ENCODE data around the gene TICAM1.
"Not testable (repeated sequence)": the region's sequence is repeated elsewhere in the genome, so short reads cannot be mapped to it uniquely, and the experiment has no call there.

The TICAM1 gene

DNA sequence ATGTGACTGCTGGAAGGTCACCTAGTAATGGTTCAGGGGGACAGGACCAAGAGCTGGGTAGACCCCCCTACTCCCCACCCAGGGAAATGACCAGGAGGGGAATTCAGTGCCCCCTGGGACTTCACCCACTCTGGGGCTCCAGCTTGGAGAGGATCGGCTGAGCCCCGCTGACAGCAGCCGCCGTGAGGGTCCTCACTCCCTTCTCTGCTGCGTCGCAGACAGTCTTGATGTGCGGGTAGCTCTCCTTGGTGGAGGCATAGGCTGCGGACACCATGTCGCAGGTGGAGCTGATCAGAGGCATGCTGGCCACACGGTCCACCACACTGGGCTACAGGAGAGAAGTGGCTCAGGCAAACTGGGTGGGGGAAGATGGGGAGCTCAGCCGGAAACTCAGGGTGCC, 28.2 kb upstream of the TICAM1 start:
- DNase-seq (ENCODE audit: low read depth in 1 of 2, low spot score in 1 of 2) = no peak
- in situ Hi-C loops (cut with HindIII; ENCODE audit: low pct_unique_long_range_greater_than_20kb, low sequenced_read_pairs) = no loop called here
- no peak for TF ChIP-seq JUND (IDR thresholded peaks at IDR 0.05; ENCODE audit: low read depth)

DNA sequence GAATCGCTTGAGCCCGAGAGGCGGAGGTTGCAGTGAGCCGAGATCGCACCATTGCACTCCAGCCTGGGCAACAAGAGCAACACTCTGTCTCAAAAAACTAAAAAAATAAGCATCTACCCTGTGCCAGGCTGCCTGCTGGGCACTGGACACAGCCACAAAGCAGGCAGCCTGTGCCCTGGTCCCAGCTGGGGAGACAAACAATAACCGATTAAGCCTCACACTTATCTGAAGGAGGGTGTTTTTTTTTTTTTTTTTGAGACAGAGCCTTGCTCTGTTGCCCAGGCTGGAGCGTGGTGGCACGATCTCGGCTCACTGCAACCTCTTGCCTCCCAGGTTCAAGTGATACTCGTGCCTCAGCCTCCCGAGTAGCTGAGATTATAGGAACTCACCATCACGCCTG, 25.0 kb upstream of the TICAM1 start:
- DNase-seq (ENCODE audit: low read depth in 1 of 2, low spot score in 1 of 2); in situ Hi-C loops (cut with HindIII; ENCODE audit: low pct_unique_long_range_greater_than_20kb, low sequenced_read_pairs): not testable (repeated sequence)

- in situ Hi-C loops (cut with HindIII; ENCODE audit: low pct_unique_long_range_greater_than_20kb, low sequenced_read_pairs) = not testable (repeated sequence)
Measured at GRCh38 chr19:4853506-4853905, 22.0 kb upstream of the TICAM1 start.

DNA sequence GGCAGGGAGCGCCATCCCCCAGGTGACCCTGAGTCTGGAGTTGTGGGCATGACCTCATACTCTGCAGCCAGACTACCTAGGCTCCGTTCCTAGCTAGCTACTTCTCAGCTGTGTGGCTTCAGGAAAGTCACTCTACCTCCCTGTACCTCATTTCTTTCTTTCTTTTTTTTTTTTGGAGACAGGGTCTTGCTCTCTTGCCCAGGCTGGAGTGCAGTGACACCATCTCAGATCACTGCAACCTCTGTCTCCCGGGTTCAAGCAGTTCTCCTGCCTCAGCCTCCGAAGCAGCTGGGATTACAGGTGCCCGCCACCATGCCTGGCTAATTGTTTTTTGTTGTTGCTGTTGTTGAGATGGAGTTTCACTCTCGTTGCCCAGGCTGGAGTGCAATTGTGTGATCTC, 21.0 kb upstream of the TICAM1 start:
- no peak for TF ChIP-seq JUND (IDR thresholded peaks at IDR 0.05; ENCODE audit: low read depth)
- no peak for DNase-seq (ENCODE audit: low read depth in 1 of 2, low spot score in 1 of 2)

More at GRCh38 chr19:4853506-4853905, 22.0 kb upstream of the TICAM1 start:
- DNase-seq (ENCODE audit: low read depth in 1 of 2, low spot score in 1 of 2) = not testable (repeated sequence)

DNA sequence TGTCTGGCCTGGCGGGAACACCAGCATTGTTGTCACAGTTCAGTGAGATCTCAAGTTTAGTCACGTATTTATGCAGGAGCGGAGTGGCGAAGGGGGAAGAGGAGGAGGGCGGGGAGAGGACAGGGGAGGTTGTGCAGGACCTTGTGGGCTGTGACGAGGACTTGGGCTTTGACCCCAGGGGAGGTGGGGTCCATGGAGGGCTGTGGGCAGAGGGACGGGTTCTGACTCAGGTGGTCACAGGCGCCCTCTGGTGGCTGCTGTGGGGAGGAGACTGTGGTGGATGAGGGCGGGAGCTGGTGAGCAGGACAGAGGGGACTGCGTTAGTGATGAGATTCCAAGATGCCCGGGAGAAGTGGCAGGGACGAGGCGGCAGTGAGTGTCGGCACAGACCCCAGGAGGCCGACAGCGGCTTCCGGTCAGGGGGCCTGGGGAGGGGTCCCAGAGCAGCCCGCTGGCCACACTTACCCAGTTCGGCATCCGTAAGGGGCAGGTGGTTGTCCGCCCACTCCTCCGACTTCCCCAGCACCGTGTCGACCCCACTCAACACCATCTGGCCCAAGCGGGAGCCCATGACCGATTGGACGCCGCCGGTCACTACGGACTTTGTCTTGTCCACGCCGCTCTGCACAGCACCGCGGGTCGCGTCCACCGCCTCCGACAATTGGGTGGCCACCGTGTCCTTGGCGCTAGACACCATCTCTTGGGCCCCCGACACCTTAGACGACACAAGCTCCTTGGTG, 20.2 kb upstream of the TICAM1 start:
- TF ChIP-seq JUND (IDR thresholded peaks at IDR 0.05; ENCODE audit: low read depth) = no peak
- in situ Hi-C loops (cut with HindIII; ENCODE audit: low pct_unique_long_range_greater_than_20kb, low sequenced_read_pairs) = no loop called here
- DNase-seq (ENCODE audit: low read depth in 1 of 2, low spot score in 1 of 2) = peak in 1 of 2 experiments; percentile 25

More for the DNA sequence above, 21.0 kb upstream of the TICAM1 start:
- in situ Hi-C loops (cut with HindIII; ENCODE audit: low pct_unique_long_range_greater_than_20kb, low sequenced_read_pairs) = no loop called here

DNA sequence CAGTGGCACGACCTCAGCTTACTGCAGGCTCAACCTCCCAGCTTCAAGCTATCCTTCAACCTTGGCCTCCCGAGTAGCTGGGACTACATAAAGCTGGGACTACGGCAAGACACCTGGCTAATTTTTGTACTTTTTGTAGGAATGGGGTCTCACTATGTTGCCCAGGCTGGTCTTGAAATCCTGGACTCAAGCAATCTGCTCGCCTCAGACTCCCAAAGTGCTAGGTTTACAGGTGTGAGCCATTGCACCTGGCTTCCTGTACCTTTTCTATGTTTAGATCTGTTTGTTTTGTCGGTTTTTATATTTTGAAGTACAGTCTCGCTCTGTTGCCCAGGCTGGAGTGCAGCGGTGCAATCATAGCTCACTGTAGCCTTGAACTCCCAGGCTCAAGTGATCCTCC, 17.5 kb upstream of the TICAM1 start:
- no peak for TF ChIP-seq JUND (IDR thresholded peaks at IDR 0.05; ENCODE audit: low read depth)
- in situ Hi-C loops (cut with HindIII; ENCODE audit: low pct_unique_long_range_greater_than_20kb, low sequenced_read_pairs) = no loop called here
- no peak for DNase-seq (ENCODE audit: low read depth in 1 of 2, low spot score in 1 of 2)

- no peak for DNase-seq (ENCODE audit: low read depth in 1 of 2, low spot score in 1 of 2)
- no peak for TF ChIP-seq JUND (IDR thresholded peaks at IDR 0.05; ENCODE audit: low read depth)
- in situ Hi-C loops (cut with HindIII; ENCODE audit: low pct_unique_long_range_greater_than_20kb, low sequenced_read_pairs) = no loop called here
Measured at GRCh38 chr19:4847190-4847973, 15.9 kb upstream of the TICAM1 start.

GRCh38 chr19:4845975-4846374, 14.5 kb upstream of the TICAM1 start:
- not testable (repeated sequence) for DNase-seq (ENCODE audit: low read depth in 1 of 2, low spot score in 1 of 2)

GRCh38 chr19:4844348-4845179, 13.1 kb upstream of the TICAM1 start:
- TF ChIP-seq JUND (IDR thresholded peaks at IDR 0.05; ENCODE audit: low read depth) = no peak
- in situ Hi-C loops (cut with HindIII; ENCODE audit: low pct_unique_long_range_greater_than_20kb, low sequenced_read_pairs) = no loop called here
- no peak for DNase-seq (ENCODE audit: low read depth in 1 of 2, low spot score in 1 of 2)

More at GRCh38 chr19:4845975-4846374, 14.5 kb upstream of the TICAM1 start:
- in situ Hi-C loops (cut with HindIII; ENCODE audit: low pct_unique_long_range_greater_than_20kb, low sequenced_read_pairs) = not testable (repeated sequence)

DNA sequence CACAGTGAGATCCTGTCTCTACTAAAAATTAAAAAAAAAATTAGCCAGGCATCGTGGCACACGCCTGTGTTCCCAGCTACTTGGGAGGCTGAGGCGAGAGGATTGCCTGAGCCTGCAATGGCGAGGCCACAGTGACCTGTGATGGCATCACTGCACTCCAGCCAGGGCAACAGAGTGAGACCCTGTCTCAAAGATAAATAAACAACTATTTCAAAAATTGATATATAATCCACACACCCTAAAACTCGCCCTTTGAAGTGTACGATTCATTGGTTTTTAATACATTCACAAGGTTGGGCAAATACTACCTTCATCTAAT, 12.1 kb upstream of the TICAM1 start:
- DNase-seq (ENCODE audit: low read depth in 1 of 2, low spot score in 1 of 2) = no peak
- in situ Hi-C loops (cut with HindIII; ENCODE audit: low pct_unique_long_range_greater_than_20kb, low sequenced_read_pairs) = no loop called here
- TF ChIP-seq JUND (IDR thresholded peaks at IDR 0.05; ENCODE audit: low read depth) = no peak

DNA sequence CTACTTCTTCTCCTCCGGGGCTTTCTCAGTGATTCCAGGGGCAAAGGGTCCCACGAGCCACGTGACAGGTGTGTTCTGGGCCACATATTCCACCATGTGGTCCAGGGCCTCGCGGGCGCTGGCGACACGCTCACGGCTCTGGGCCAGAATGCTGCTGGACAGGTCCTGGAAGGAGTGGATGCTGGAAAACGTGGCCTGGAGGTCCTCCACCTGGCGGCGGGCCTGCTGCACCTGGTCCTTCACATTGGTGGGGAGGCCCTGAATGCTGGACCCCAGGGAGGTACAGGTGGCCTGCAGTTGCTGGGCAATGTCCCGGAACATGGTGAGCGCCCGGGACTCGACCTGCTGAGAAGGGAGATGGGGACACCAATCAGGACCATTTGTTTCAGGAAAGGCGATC, 7.7 kb upstream of the TICAM1 start:
- in situ Hi-C loops (cut with HindIII; ENCODE audit: low pct_unique_long_range_greater_than_20kb, low sequenced_read_pairs) = no loop called here
- no peak for TF ChIP-seq JUND (IDR thresholded peaks at IDR 0.05; ENCODE audit: low read depth)

GRCh38 chr19:4832776-4833175, 1.3 kb upstream of the TICAM1 start:
- DNase-seq (ENCODE audit: low read depth in 1 of 2, low spot score in 1 of 2) = no peak
- in situ Hi-C loops (cut with HindIII; ENCODE audit: low pct_unique_long_range_greater_than_20kb, low sequenced_read_pairs) = no loop called here
- no peak for TF ChIP-seq JUND (IDR thresholded peaks at IDR 0.05; ENCODE audit: low read depth)

More for the DNA sequence above, 7.7 kb upstream of the TICAM1 start:
- no peak for DNase-seq (ENCODE audit: low read depth in 1 of 2, low spot score in 1 of 2)

- DNase-seq (ENCODE audit: low read depth in 1 of 2, low spot score in 1 of 2); in situ Hi-C loops (cut with HindIII; ENCODE audit: low pct_unique_long_range_greater_than_20kb, low sequenced_read_pairs): not testable (repeated sequence)
Measured at GRCh38 chr19:4831979-4832340, 448 bp upstream of the TICAM1 start.

All from T47D (cell line).